WTC11 (cell line): Measurements from ENCODE around the gene SKI. TPM values are rescaled to one million over a fixed set of nuclear protein-coding genes. Genes with fewer than 3 reads are reported as not detected.

ENCODE experiments used
- ATAC-seq: fragments of 200-7000 bp; cut with Tn5 transposase; 2 replicates; pipeline ENCODE4 v1.10.0; 2021; ENCODE audit warnings: mild to moderate bottlenecking, moderate library complexity
- CTCF ChIA-PET: fragments of 300-600 bp; sonication (Branson Sonifier 250); formaldehyde crosslinking; loops from one replicate; lab custom pipeline; 2021; ENCODE audit warnings: antibody characterized with exemption; lab: Charles Lee
- POLR2A ChIA-PET: fragments of 350-600 bp; sonication (Branson Sonifier 250); formaldehyde crosslinking; loops from one replicate; lab custom pipeline; 2021; ENCODE audit warnings: antibody characterized with exemption; lab: Charles Lee
- DNase-seq: peaks from one replicate; pipeline ENCODE4 v3.0.0; 2021; ENCODE audit warnings: low spot score
- H3K27ac Mint-ChIP-seq: 2 replicates; pipeline ENCODE4 v1.8.0; 2021; ENCODE audit warnings: mixed read lengths
- H3K27me3 Mint-ChIP-seq: 2 replicates; pipeline ENCODE4 v1.8.0; 2021; ENCODE audit warnings: low read depth, mild to moderate bottlenecking, moderate library complexity, mixed read lengths
- H3K36me3 Mint-ChIP-seq: 2 replicates; pipeline ENCODE4 v1.8.0; 2021; ENCODE audit warnings: mixed read lengths
- H3K4me1 Mint-ChIP-seq: 2 replicates; pipeline ENCODE4 v1.8.0; 2022; ENCODE audit warnings: mixed read lengths
- H3K4me3 Mint-ChIP-seq: 2 replicates; pipeline ENCODE4 v1.8.0; 2021; ENCODE audit warnings: mild to moderate bottlenecking, moderate library complexity, mixed read lengths
- H3K9me3 Mint-ChIP-seq: 2 replicates; pipeline ENCODE4 v1.8.0; 2021; ENCODE audit warnings: mixed read lengths
- CBFB ChIP-seq: sonication (generic); formaldehyde crosslinking; IDR thresholded peaks from 2 replicates; pipeline ENCODE4 v1.8.1; 2022; ENCODE audit warnings: mild to moderate bottlenecking, low read depth, missing genetic modification reagents
- FOXP1 ChIP-seq: sonication (generic); formaldehyde crosslinking; IDR thresholded peaks from 2 replicates; pipeline ENCODE4 v1.8.0; 2022; ENCODE audit warnings: missing genetic modification reagents, mild to moderate bottlenecking, moderate library complexity, borderline replicate concordance
- GABPB1 ChIP-seq: sonication (generic); formaldehyde crosslinking; IDR thresholded peaks from 2 replicates; pipeline ENCODE4 v1.8.1; 2023; ENCODE audit warnings: mild to moderate bottlenecking, missing genetic modification reagents
- KAT7 ChIP-seq: sonication (generic); formaldehyde crosslinking; IDR thresholded peaks from 2 replicates; pipeline ENCODE4 v1.8.1; 2023; ENCODE audit warnings: missing genetic modification reagents, mild to moderate bottlenecking, borderline replicate concordance
- MXD4 ChIP-seq: fragments of 250-450 bp; sonication (Bioruptor Pico); IDR thresholded peaks from 2 replicates; pipeline ENCODE4 v1.8.0; 2021; ENCODE audit warnings: mild to moderate bottlenecking, moderate library complexity, borderline replicate concordance
- NFE2L1 ChIP-seq: sonication (generic); formaldehyde crosslinking; IDR thresholded peaks from 2 replicates; pipeline ENCODE4 v1.8.1; 2023; ENCODE audit warnings: missing genetic modification reagents
- TCF7 ChIP-seq: sonication (generic); formaldehyde crosslinking; IDR thresholded peaks from 2 replicates; pipeline ENCODE4 v1.8.0; 2022; ENCODE audit warnings: mild to moderate bottlenecking, low read depth, missing genetic modification reagents, moderate library complexity
- ZNF138 ChIP-seq: sonication (generic); formaldehyde crosslinking; conservative IDR thresholded peaks from 2 replicates; pipeline ENCODE4 v1.8.1; 2022; ENCODE audit warnings: mild to moderate bottlenecking, moderate library complexity, missing genetic modification reagents
- total RNA-seq: library from RNA; stranded (reverse); gene quantifications from 3 replicates; pipeline ENCODE4 v1.2.3, GENCODE V29; 2021
- TF ChIP-seq, protein P1 (sequence below): sonication (generic); formaldehyde crosslinking; conservative IDR thresholded peaks from 2 replicates; pipeline ENCODE4 v1.8.1; 2023; ENCODE audit warnings: mild to moderate bottlenecking, low read depth, missing genetic modification reagents, moderate library complexity
- TF ChIP-seq, protein P2 (sequence below): fragments of 250-450 bp; sonication (Bioruptor Pico); IDR thresholded peaks from 2 replicates; pipeline ENCODE4 v1.9.0; 2021; ENCODE audit warnings: mild to moderate bottlenecking
- TF ChIP-seq, protein P3 (sequence below): sonication (generic); formaldehyde crosslinking; IDR thresholded peaks from 2 replicates; pipeline ENCODE4 v1.8.1; 2022; ENCODE audit warnings: missing genetic modification reagents, borderline replicate concordance

SKI gene
- total RNA-seq, 1 experiment from 2014 or later = 88.6 TPM

DNA sequence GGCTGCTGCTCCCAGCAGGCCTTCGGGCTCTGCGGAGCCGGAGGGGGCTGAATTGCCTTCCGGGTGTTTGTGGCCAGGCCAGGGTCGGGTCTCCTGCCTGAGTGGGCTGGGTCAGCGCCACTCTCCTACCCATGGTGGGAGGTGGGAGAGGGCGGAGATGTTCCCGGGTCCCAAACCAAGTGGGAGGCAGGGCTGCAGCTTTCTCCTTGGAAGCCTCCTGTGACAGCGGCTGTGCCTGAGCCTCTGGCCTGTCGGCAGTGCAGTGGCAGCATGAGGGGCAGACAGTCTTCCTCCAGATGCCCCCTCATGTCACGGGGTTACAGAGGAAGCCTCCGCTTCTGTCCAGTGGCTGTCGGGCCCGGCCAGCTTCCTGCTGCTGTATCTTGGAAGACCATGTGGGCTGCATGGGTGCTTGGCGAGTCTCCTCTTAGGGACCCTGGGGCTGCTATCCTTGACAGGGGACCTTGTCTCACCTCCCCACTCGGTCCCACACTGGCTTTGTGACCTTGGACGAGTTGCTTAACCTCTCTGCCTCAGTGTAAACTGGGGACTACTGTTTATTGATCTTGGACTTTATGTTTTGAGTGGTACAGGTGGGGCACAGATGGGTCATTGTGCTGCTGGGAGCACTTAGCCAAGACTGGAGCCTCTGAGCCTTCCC is 4.3 kb downstream of the SKI start:
- TF ChIP-seq GABPB1 (CRISPR knock-in tag) = peak; percentile 70
- no peak for TF ChIP-seq FOXP1 (CRISPR knock-in tag)
- TF ChIP-seq, all 79 proteins: peak for 1
- DNase-seq (no peak), ATAC-seq (no peak)
- no peaks in the 10 kb centered on the region for H3K27me3 Mint-ChIP-seq
- POLR2A ChIA-PET = interaction anchor here (1.0 kb wide), 1 partner anchor 39 kb away, joined by 3 read pairs; no protein-coding TSS in a partner anchor
- H3K4me1 Mint-ChIP-seq = peaks cover 58% of the 10 kb centered on the region
- no peaks in the 10 kb centered on the region for H3K36me3 Mint-ChIP-seq
- CTCF ChIA-PET = interaction anchor here (1.0 to 5.1 kb wide), 5 partner anchors 16 to 149 kb away, joined by 3 to 28 read pairs (median 10); partner anchors contain the start of gene FAAP20
- H3K4me3 Mint-ChIP-seq = peak overlapping the region; percentile 96
- peak overlapping the region; percentile 95 for H3K27ac Mint-ChIP-seq
- H3K9me3 Mint-ChIP-seq = no peaks in the 10 kb centered on the region

DNA sequence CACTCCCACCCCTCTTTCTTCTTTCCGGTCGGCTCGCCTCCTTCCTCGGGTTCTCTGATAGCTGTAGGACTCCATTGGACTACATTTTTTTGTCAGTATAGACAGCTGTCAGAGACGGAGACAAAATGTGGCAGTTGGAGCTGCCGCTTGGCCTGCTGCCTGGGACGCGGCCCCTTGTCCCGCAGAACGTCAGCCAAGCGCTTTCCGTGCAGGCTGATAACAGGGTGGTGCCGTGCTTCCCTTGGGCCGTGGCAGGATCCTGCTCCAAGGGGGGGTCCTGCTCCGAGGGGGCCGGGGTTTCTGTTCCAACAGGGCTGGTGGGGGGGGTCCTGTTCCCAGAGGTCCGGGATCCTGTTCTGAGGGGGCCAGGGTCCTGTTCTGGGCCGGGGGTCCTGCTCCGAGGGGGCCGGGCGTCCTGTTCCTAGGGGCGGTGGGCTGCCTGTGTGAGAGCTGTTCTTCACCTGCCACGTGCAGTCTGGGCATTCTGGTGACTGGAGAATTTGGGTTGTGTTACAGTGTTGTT is 4.9 kb downstream of the SKI start:
- H3K36me3 Mint-ChIP-seq = no peaks in the 10 kb centered on the region
- H3K9me3 Mint-ChIP-seq = no peaks in the 10 kb centered on the region
- DNase-seq = no peak
- ChIA-PET CTCF (interaction anchor here (1.1 to 2.6 kb wide), 4 partner anchors 15 to 79 kb away, joined by 3 to 14 read pairs (median 4); partner anchors contain the start of gene FAAP20), POLR2A (no interaction called here)
- H3K4me3 Mint-ChIP-seq = no peak overlapping the region
- ATAC-seq = no peak
- TF ChIP-seq GABPB1 (CRISPR knock-in tag) = peak; percentile 0; the same call in 1 of the 2 replicates
- no peak for TF ChIP-seq KAT7 (CRISPR knock-in tag)
- peak overlapping the region; percentile 80 for H3K27ac Mint-ChIP-seq
- H3K27me3 Mint-ChIP-seq = no peaks in the 10 kb centered on the region
- peaks cover 62% of the 10 kb centered on the region for H3K4me1 Mint-ChIP-seq

DNA sequence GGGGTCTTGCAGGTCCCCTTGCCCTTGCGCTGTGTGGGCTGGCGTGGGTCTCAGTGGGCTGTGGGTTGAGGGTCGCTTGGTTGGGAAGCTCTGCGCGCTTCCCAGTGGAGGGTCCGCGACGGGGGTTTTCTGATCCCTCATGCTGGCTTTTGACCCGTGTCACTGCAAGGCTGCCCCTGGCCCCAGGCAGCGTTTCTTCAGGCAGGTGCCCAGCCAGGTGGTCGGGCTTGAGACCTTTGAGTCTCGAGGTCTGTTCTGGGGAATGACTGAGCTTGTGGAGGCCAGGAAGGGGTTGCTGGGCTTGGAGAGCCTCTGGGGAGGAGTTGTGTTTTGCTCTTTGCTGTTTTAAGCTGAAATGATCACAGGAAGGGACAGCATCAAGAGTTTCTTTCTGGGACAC is 5.3 kb downstream of the SKI start:
- Mint-ChIP-seq H3K27me3 (no peaks in the 10 kb centered on the region), H3K9me3 (no peaks in the 10 kb centered on the region), H3K36me3 (no peaks in the 10 kb centered on the region), H3K27ac (peak overlapping the region; percentile 80), H3K4me3 (no peak overlapping the region), H3K4me1 (peaks cover 62% of the 10 kb centered on the region)
- DNase-seq = no peak
- ChIA-PET CTCF (interaction anchor here (1.1 to 2.6 kb wide), 5 partner anchors 15 to 82 kb away, joined by 3 to 14 read pairs (median 5); partner anchors contain the start of gene FAAP20), POLR2A (no interaction called here)
- ATAC-seq = no peak
- TF ChIP-seq, protein P1, sequence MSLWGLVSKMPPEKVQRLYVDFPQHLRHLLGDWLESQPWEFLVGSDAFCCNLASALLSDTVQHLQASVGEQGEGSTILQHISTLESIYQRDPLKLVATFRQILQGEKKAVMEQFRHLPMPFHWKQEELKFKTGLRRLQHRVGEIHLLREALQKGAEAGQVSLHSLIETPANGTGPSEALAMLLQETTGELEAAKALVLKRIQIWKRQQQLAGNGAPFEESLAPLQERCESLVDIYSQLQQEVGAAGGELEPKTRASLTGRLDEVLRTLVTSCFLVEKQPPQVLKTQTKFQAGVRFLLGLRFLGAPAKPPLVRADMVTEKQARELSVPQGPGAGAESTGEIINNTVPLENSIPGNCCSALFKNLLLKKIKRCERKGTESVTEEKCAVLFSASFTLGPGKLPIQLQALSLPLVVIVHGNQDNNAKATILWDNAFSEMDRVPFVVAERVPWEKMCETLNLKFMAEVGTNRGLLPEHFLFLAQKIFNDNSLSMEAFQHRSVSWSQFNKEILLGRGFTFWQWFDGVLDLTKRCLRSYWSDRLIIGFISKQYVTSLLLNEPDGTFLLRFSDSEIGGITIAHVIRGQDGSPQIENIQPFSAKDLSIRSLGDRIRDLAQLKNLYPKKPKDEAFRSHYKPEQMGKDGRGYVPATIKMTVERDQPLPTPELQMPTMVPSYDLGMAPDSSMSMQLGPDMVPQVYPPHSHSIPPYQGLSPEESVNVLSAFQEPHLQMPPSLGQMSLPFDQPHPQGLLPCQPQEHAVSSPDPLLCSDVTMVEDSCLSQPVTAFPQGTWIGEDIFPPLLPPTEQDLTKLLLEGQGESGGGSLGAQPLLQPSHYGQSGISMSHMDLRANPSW (CRISPR knock-in tag) = no peak
- TF ChIP-seq NFE2L1 (CRISPR knock-in tag) = no peak
- no peak for TF ChIP-seq CBFB (CRISPR knock-in tag)
- TF ChIP-seq, protein P2, sequence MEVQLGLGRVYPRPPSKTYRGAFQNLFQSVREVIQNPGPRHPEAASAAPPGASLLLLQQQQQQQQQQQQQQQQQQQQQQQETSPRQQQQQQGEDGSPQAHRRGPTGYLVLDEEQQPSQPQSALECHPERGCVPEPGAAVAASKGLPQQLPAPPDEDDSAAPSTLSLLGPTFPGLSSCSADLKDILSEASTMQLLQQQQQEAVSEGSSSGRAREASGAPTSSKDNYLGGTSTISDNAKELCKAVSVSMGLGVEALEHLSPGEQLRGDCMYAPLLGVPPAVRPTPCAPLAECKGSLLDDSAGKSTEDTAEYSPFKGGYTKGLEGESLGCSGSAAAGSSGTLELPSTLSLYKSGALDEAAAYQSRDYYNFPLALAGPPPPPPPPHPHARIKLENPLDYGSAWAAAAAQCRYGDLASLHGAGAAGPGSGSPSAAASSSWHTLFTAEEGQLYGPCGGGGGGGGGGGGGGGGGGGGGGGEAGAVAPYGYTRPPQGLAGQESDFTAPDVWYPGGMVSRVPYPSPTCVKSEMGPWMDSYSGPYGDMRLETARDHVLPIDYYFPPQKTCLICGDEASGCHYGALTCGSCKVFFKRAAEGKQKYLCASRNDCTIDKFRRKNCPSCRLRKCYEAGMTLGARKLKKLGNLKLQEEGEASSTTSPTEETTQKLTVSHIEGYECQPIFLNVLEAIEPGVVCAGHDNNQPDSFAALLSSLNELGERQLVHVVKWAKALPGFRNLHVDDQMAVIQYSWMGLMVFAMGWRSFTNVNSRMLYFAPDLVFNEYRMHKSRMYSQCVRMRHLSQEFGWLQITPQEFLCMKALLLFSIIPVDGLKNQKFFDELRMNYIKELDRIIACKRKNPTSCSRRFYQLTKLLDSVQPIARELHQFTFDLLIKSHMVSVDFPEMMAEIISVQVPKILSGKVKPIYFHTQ = no peak
- TF ChIP-seq MXD4 (CRISPR knock-in tag) = no peak
- TF ChIP-seq TCF7 = no peak
- TF ChIP-seq, protein P3, sequence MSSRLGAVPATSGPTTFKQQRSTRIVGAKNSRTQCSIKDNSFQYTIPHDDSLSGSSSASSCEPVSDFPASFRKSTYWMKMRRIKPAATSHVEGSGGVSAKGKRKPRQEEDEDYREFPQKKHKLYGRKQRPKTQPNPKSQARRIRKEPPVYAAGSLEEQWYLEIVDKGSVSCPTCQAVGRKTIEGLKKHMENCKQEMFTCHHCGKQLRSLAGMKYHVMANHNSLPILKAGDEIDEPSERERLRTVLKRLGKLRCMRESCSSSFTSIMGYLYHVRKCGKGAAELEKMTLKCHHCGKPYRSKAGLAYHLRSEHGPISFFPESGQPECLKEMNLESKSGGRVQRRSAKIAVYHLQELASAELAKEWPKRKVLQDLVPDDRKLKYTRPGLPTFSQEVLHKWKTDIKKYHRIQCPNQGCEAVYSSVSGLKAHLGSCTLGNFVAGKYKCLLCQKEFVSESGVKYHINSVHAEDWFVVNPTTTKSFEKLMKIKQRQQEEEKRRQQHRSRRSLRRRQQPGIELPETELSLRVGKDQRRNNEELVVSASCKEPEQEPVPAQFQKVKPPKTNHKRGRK (CRISPR knock-in tag) = no peak
- TF ChIP-seq ZNF138 (CRISPR knock-in tag) = no peak
